GM23338 (cell line): Measurements from ENCODE around the gene CXCL8.

Experiments
- CREB1 ChIP-seq: fragments of 250-450 bp; sonication (Bioruptor Pico); IDR thresholded peaks from 2 replicates; pipeline ENCODE4 v1.5.0; 2020; ENCODE audit warnings: low read depth, mild to moderate bottlenecking, moderate library complexity
- CTCF ChIP-seq, 2 experiments: fragments of 200-600 bp in 1 of 2; sonication (generic) in 1 of 2; conservative IDR thresholded peaks; 2 replicates each; pipeline versions ENCODE4 v1.5.1 to v1.6.1; 2016 to 2017; ENCODE audit warnings: antibody characterized with exemption in 2 of 2, low read depth in 2 of 2, mild to moderate bottlenecking in 2 of 2, moderate library complexity in 1 of 2
- EZH2 ChIP-seq: fragments of 200-600 bp; sonication (generic); IDR thresholded peaks from one replicate; pipeline ENCODE4 v1.8.0; 2017; ENCODE audit warnings: antibody characterized with exemption, mild to moderate bottlenecking, low read depth; ENCODE audit not compliant: unreplicated experiment
- EZH2phosphoT487 ChIP-seq: fragments of 200-600 bp; sonication (generic); IDR thresholded peaks from one replicate; pipeline ENCODE4 v1.8.1; 2018; ENCODE audit warnings: antibody characterized with exemption; ENCODE audit not compliant: unreplicated experiment
- JUNB ChIP-seq: IDR thresholded peaks from one replicate; pipeline ENCODE4 v1.6.1; 2016; ENCODE audit warnings: antibody characterized with exemption; ENCODE audit not compliant: unreplicated experiment

DNA sequence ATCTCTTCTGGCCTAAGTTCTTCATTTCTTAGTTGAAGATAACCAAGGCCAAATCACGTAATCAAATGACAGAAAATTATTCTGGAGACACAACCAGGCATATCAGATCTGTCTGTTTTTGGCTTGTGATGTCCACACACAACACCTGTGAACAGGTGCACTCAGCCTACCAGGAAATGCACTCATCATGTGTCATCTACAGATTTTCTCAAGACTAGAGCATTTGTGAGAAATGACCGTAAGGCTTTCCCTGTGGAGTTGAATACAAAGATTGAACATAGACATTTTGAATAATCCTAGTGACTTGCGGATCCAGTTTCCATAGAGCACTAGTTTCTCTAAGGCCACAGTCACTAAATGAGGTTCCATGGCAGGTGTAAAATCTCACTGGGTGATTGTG, 26.7 kb upstream of the CXCL8 start:
- TF ChIP-seq CTCF (conservative IDR thresholded peaks at IDR 0.05; ENCODE audit: low read depth in 2 of 2) (no peak), EZH2phosphoT487 (no peak), JUNB (no peak), CREB1 (CRISPR knock-in tag) (no peak), EZH2 (no peak)
